Erythroblast (primary cell): Measurements from ENCODE around the gene HSCB.
"Not testable (repeated sequence)": the region's sequence is repeated elsewhere in the genome, so short reads cannot be mapped to it uniquely, and the experiment has no call there.

Experiments used
- GATA1 ChIP-seq: IDR thresholded peaks from 2 replicates; pipeline ENCODE4 v1.6.1; 2011; ENCODE audit warnings: low read depth, mild to moderate bottlenecking, control low read depth, low read length, moderate library complexity
- POLR2A ChIP-seq: IDR thresholded peaks from 2 replicates; pipeline ENCODE4 v1.6.1; 2011; ENCODE audit warnings: mild to moderate bottlenecking, low read length

- TF ChIP-seq POLR2A, GATA1: not testable (repeated sequence)
Observed at GRCh38 chr22:28762000-28762399, 20.2 kb downstream of the HSCB start.
